Measurements from ENCODE around the gene TMEM131L.
A peak's percentile ranks its signal among the peaks of the same experiment; 100 is the strongest.
"Not testable (repeated sequence)": the region's sequence is repeated elsewhere in the genome, so short reads cannot be mapped to it uniquely, and the experiment has no call there.

The TMEM131L gene

DNA sequence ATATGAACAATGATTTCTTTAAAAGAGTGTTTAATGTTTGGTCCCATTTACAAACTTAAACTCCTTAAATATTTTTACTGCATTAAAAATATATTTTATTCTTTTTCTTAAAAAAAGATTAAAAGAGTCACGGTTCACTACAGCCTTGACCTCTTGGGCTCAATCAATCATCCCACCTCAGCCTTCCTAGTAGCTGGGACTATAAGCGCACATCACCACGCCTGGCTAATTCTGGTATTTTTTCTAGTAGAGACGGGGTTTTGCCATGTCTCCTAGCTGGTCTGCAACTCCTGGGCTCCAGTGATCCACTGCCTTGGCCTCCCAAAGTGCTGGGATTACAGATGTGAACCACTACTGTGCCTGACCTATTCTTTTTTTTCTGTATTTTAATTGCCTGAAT is 113.2 kb downstream of the TMEM131L start:
- DNase-seq (ENCODE audit: low spot score), result no peak

DNA sequence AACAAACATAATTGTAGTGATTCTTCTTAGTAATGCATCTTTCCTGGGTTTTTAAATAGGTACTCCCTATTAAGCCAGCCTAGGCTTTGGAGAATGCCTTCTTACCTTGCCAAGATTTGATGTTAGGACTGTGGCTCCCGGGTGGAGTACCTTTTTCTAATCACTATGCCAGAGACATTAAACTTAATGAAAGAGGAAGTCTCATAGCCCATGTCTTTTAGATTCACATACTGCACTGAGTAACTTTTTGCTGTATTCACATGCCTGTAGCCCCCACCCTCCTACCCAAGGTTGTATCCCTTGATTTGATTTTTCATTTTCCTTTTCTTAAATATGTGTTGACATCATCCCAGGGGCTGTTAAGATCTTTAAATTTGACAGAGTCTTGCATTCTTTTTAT is 113.7 kb downstream of the TMEM131L start:
- DNase-seq (ENCODE audit: low spot score), result no peak

DNA sequence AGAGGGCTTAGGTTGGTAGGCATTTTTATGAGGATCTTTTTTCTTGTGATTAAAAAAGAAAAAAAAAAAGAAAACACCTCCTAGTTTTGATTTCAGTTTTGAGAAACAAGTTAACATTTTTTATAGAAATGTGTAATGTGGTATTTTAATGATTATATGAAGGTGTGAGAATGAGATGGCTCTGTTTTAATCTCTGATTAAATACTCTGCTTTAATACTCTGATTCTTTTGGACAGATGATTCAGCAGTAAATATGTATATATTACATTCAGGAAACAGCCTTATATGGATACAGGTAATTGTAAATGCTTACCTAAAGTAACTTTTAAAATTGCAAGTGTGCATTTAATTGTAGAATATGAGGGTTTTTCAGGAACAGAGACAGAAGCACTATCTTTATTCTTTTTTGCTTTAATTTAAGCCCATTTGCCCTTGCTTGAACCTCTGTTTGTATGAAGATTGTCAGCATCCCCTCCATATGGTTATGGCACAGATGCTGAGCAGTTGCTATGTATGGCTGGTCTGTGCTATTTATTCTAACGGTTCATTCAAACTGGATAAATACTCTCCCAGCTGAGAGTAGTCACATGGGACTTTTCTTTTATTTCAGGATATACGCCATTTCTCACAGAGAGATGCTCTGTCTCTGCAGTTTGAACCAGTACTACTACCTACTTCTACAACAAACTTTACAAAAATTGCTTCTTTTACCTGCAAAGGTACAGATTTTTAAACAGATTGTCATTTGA is 117.0 kb downstream of the TMEM131L start:
- no peak for DNase-seq (ENCODE audit: low spot score)

DNA sequence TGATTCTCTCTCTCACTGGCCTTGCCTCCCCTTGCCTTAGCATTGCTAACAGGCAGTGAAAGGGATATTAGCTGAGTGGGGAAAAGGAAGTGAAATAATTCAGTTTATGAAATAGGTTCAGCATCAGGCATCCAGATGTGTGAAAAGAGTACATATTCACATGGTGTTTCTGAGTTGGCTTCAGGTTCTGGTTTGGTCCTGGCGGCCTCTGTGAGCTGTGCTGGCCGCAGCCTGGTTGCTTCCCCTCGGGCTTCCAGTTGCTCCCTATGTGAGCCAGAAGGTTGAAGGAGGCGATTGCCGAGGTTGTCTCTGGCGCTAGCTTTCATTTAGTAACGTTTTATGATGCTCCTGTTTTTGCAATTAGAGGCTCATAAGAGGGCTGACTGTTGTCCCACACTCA is 118.9 kb downstream of the TMEM131L start:
- DNase-seq (ENCODE audit: low spot score), result no peak

DNA sequence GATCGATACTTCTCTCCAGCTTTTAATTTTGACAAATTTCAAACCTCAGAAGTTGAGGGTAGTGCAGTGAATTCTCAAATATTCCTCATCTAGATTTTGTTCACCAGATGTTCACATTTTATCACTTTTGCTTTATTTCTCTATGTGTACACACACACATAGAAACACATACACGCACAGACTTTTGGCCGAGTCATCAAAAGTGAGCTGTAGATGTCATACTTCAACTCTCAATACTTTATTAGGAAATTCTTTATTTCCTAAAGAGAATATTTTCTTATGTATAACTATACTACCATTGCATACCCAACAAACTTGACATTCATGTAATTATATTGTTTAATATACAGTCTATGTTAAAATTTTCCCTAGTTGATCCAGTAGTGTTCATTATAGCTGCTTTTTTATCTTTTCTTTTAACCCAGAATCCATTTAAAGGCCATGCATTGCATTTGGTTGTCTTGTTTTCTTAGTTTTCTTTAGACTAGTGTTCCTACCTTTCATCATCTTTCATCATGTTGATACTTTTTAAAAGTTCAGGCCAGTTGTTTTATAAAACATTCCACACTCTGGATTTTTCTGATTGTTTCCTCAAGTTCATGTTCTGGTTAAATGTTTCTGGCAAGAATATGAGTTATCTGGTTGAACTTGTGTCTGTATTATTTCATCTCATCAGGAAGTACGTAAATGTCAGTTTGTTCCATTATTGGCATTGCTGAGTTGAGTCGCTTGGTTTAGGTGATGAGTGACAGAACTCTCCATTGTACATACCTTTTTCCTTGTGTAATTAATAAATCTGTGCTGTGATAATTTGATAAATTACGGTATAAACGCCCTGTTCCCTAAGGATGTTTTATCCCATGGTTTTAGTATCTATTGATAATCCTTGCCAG is 123.8 kb downstream of the TMEM131L start:
- no peak for DNase-seq (ENCODE audit: low spot score)

DNA sequence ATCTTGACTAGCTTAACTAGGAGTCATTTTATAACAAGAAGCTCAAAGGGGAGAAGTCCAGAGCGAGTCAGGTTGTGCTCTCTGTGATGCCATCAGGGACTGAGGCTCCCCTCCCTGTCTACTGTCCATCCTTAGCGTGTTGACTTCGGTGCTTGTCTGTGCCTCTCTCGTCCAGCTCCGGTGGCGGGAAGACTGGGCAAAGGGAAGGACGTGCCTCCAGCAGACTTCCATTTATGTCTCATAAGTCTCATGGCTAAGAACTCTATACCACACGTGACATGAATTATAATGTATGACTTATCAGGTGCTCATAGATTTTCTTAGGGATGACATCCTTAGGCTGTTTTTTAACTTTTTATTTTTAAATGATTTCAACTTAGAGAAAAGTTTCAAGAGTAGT is 125.3 kb downstream of the TMEM131L start:
- DNase-seq (ENCODE audit: low spot score), result no peak

DNA sequence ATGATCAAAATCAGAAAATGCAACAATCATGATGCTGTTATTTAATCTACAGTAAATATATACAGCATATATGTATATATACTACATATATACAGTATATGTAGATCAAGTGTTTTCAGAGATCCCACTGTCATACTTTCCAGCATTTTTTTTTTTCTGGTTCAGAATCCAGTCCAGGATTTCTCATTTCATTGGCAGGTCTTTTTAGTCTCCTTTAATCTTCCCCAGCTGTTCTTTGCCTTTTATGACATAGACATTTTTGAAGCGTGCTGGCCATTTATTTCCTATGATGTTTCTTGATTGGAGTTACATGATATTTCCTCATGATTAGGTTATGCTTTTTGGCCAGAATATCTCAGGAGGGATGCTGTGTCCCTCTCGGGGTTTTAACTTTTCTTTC is 125.9 kb downstream of the TMEM131L start:
- DNase-seq (ENCODE audit: low spot score), result no peak

DNA sequence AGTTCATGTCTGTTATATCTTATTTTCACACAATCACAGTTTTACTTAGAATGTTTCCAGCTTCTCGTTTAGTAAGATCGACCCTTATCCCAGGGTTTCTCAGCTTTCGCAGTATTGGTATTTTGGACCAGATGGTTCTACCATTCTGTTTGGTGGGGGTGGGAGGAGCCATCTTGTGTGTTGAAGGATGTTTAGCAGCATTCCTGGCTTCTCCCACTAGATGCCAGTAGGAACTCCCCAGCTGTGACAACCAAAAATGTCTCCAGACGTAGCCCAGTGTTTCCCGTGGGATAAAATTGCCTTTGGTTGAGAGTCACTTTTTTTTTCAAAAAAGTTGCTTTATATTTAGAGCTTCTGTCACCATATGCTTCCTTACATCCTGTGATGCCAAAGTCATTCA is 127.0 kb downstream of the TMEM131L start:
- DNase-seq (ENCODE audit: low spot score), result no peak

DNA sequence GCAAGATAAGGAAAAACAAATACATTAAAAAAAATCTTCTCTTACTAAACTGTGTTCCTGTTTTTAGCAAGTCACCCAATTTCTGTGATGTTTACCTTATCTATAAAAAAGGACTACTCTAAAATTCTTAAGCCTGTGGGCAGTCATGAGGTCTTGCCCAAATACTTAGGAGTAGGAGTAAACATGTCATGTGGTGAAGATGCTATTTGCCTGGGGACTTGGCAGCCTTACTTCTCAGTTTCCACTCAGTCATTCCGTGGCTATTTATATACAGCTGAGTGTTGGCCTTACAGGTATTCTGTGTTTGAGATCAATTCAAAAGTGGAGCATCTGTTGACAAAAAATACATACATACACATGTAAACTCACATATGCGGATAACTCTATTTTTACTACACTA is 128.1 kb downstream of the TMEM131L start:
- no peak for DNase-seq (ENCODE audit: low spot score)

DNA sequence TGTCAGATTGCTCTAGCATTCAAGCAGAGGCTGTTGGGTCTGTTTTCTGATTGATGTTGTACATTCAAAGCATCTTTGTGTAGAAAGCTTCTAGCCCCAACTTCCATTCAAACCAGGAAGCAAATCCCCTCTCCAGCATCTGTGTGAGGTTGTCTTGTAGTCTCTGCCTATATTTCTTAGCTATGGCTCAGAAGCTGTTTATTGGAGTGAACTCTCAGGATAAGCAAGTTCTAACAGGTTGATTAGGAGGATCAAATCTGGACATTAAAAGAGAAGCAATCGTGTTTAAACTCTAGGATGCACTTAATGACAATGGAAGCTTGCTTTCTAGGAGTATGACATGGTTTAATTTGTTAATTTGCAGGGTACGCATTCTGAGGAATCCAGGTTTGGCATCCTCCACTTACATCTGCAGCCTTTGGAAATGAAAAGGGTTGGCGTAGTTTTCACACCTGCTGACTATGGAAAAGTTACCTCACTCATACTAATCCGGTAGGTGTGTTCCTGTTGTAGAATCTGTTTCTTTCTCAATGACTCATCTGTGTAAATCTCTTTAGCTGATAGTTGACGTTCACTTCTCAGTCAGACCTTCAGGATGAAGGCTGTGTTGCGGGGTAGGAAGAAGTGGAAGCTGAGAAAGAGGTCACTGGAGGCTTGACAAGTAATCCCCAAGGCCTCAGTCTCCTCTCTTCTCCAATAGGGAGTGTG is 129.9 kb downstream of the TMEM131L start:
- peak; percentile 29 for DNase-seq (ENCODE audit: low spot score)

DNA sequence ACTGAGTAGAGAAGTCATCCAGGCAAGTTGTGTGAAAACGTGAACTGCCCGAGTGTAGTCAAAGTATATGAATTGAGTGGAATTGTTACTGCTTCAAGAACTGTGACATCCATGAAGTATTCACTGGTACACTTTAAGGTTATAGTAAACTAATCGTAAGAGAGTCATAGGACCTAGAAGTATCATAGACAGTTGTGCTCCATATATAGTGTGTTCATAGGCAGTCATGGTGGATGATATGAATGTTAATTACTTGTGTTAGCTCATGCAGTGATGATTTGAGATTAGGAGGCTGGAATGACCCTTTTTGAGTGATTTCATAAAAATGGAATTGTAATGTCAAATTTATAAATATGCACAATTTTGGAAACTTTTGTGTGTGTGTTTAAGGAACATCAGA is 136.6 kb downstream of the TMEM131L start:
- DNase-seq (ENCODE audit: low spot score), result no peak

DNA sequence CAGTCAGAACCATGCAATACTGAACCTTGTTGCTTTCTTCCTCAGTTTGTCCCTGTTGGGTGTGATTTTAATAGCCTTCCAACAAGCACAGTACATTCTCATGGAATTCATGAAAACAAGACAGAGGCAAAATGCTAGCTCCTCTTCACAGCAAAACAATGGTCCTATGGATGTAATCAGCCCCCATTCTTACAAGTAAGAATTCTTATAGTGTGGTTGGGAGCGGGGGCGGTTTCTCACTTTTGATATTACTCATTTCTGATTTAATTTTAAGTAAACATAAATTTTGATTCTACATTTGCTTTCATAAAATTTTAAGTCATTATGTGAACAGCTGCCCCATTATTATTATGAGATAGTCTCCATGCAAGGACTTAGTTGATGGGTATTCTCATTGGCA is 137.1 kb downstream of the TMEM131L start:
- DNase-seq (ENCODE audit: low spot score), result no peak

DNA sequence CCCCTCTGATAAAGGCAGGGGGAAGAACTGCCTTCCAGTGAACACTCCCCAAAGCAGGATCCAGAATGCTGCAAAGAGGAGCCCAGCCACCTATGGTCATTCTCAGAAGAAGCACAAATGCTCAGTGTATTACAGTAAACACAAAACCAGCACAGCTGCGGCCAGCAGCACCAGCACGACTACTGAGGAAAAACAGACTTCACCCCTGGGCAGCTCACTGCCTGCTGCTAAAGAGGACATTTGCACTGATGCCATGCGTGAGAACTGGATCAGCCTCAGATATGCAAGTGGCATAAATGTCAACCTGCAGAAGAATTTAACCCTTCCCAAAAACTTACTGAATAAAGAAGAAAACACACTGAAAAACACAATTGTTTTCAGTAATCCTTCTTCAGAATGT is 137.7 kb downstream of the TMEM131L start:
- no peak for DNase-seq (ENCODE audit: low spot score)

DNA sequence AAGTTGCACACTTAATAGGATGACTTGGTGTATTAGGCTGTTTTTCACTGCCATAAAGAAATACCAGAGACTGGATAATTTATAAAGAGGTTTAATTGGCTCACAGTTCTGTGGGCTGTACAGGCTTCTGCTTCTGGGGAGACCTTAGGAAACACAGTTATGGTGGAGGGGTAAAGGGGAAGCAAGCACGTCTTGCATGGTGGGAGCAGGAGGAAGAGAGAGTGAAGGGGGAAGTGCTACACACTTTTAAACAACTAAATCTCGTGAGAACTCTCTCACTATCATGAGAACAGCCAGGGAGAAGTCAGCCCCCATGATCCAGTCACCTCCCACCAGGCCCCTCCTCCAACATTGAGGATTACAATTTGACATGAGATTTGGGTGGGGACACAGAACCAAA is 142.9 kb downstream of the TMEM131L start:
- DNase-seq (ENCODE audit: low spot score), result not testable (repeated sequence)

DNA sequence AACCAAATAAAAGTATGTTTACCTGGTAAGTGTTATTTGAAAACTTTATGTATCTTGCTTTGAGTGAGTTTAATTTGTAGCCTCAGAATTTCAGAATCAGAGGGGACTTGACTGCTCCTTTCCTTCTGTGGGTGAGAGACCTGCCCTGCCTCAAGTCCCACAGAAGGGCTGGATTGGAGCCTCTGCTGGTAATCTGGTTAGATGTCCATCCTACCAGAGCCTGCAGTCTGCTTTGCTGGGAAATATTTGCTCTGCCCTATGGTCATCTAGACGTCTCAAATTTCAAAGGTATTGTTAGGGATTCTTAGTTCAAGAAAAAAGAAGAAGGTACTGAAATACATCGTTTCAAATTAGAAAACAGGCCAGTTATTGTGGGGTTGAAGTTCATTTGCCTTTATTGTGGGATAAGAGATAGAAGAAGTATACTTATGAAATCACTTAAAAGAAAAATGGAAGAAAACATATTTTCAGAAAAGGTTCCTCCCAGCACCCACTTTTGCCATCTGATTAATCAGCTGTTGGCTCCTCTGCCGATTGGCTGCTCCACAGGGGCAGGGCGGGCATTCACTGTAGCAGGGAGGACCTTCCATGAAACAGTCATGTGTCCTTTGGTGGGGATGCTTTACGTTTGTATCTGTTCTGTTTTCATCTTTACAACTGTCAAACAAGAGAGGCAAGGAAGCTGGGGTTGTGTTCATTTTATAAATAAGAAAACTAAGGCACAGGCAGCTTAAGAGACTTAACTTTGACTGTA is 144.6 kb downstream of the TMEM131L start:
- no peak for DNase-seq (ENCODE audit: low spot score)

DNA sequence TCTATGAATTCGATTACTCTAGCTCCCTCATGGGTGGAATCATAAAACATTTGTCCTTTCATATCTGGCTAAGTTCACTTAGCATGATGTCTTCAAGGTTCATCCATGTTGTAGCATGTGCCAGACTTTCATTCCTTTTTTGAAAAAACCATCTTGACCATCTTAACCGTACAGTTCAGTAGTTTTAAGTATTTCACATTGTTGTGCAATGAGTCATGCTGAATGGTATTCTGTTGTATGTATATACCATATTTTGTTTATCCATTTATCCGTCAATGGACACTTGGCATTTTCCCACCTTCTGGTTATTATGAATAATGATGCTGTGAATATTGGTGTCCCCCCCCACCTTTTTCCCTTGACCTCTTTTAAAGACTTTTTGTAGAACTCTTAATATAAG is 145.5 kb downstream of the TMEM131L start:
- no peak for DNase-seq (ENCODE audit: low spot score)

DNA sequence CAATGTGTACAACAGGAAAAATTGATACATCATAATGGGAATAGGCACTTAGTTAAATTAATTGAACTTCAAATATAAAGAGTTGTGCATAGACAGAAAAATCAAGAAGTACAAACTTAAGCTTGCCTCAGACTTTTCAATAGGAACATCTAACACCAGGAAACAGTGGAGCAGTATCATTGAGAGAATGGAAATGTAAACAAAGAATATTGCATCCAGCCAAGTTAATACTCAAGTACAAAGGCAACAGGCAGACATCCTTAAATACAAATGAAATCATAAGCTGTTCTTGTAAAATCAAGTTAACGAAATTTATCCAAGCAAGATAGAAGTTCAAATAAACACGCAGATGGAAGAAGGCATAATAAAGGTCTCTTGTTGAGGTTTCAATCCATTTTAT is 146.7 kb downstream of the TMEM131L start:
- no peak for DNase-seq (ENCODE audit: low spot score)

DNA sequence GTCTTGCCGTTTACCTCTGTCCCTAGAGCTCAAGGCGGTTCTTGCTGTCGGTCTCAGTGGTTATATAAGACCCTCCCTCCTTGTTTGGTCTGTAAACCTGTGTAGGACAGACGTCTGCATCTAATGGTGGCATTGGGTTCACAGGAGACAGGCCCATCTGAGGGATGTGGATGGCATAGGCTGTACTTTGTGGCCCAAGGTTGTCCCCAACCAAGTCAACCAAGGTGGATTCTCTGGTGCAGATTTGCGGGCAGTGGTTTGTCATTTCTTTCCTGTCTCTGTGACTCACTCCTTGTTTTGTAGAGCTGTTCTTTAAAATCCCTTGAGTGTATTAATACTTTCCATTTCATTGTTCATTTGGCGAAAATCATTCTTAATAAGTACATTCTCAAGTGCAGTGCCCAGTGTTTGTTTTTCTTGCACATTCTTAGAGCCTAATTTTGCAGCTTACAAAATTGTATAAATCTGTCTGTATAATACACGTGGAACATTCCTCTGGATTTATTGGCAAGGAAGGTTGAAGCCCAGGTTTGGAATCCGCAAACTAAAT is 149.9 kb downstream of the TMEM131L start:
- no peak for DNase-seq (ENCODE audit: low spot score)

DNA sequence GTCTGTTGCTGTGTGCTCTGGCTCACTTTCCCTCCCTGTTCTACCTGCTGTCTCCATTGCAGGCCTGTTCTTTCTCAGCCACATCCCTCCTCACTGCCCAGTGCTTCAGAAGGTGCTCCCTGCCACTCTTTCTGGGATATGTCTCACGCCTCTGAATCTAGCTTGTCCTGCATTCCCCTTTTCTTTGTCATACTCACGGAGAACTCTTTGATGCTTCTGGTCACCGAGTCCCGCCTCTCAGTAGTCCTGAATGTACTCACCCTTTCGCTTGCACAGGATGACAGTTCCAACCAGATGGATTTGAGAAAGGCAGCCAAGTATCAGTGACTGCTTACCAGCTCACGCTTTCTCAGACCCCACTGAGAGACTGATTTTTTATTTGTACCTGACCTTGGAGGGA is 152.7 kb downstream of the TMEM131L start:
- DNase-seq (ENCODE audit: low spot score), result no peak

DNA sequence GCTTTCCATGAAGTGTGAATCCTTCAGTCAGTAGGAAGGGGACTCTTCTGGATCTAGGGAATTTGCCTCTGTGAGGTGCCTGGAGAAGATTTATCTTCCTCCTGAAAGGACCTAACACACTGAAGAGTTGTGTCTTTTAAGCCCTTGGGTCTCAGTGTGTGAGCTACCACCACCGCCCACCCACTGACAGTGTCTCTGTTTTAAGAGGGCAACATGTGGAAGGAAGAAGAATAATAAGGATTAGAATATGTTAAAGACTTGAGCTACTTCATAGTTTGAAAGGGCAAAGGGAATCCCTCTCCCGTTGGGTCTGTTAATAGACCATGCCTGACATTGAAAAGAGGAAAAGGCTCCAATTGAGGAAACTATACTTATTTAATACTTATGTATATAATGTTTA is 153.7 kb downstream of the TMEM131L start:
- no peak for DNase-seq (ENCODE audit: low spot score)

DNA sequence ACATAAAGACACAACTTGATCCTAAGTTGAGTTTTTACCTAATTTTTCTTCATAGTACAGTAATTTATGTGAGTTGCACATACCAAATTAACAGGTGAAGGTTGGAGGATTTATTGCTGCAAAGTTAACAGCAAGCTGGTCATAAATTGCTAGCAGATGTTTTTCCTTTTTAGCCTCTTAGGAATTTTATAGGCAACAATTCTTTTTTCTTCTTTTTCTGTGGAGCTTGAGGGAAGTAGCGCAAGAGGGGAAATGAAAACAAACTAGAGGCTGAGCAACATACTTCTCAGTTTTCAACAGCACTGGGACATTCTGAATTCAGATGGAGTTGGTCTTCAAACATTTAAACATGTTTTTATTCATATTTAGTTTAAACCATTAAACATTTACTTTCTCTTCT is 154.2 kb downstream of the TMEM131L start:
- DNase-seq (ENCODE audit: low spot score), result no peak

DNA sequence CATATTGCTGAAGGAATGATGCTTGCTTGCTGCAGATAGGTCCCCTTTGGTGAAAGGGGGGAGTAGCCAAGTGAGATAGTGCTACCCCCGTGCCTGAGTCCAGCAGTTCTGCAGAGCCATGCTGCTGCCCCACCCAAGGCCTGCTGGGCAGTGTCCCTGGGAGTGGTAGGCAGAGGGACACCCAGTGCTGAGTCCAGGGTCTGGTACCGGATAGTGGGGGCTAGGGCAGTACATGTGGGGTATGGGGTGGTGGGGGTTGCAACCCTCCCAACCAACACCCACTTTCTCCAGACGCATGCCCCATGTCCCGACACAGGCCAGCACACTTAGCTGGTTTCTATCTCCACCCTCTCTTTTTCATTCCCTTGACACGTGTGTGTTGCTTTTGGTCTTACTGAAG is 155.9 kb downstream of the TMEM131L start:
- DNase-seq (ENCODE audit: low spot score), result no peak

Data from putamen (tissue), 1 donor.